NCI-H2081 treated with DMSO at 0.1 percent for 48 hours (cell line): ENCODE results near the gene MAST4.

Source experiments
- DNase-seq: peaks from one replicate; lab custom pipeline; 2025; lab: John Stamatoyannopoulos, UW

Gene MAST4

GRCh38 chr5:67043796-67044511 is 447.8 kb downstream of the MAST4 start:
- no peak for DNase-seq

GRCh38 chr5:67045816-67046740 is 449.9 kb downstream of the MAST4 start:
- DNase-seq: no peak

GRCh38 chr5:67047160-67047559 is 451.0 kb downstream of the MAST4 start:
- DNase-seq: no peak

GRCh38 chr5:67047616-67048015 is 451.4 kb downstream of the MAST4 start:
- DNase-seq: no peak

GRCh38 chr5:67050125-67050524 is 453.9 kb downstream of the MAST4 start:
- no peak for DNase-seq

GRCh38 chr5:67050635-67051034 is 454.4 kb downstream of the MAST4 start:
- no peak for DNase-seq

- no peak for DNase-seq
Measured at GRCh38 chr5:67051164-67051563, 455.0 kb downstream of the MAST4 start.

GRCh38 chr5:67052034-67052433 is 455.8 kb downstream of the MAST4 start:
- DNase-seq: no peak

- DNase-seq: no peak
Measured at GRCh38 chr5:67053229-67053628, 457.0 kb downstream of the MAST4 start.

GRCh38 chr5:67058998-67059743 is 463.0 kb downstream of the MAST4 start:
- no peak for DNase-seq

GRCh38 chr5:67059744-67060490 is 463.7 kb downstream of the MAST4 start:
- no peak for DNase-seq

GRCh38 chr5:67061511-67061910 is 465.3 kb downstream of the MAST4 start:
- no peak for DNase-seq

- DNase-seq: no peak
Measured at GRCh38 chr5:67063055-67063454, 466.9 kb downstream of the MAST4 start.

- DNase-seq: no peak
Measured at GRCh38 chr5:67063791-67064190, 467.6 kb downstream of the MAST4 start.

GRCh38 chr5:67065237-67065636 is 469.0 kb downstream of the MAST4 start:
- no peak for DNase-seq

GRCh38 chr5:67065696-67066095 is 469.5 kb downstream of the MAST4 start:
- no peak for DNase-seq

GRCh38 chr5:67066815-67067214 is 470.6 kb downstream of the MAST4 start:
- DNase-seq: no peak

- no peak for DNase-seq
Measured at GRCh38 chr5:67073045-67073680, 477.0 kb downstream of the MAST4 start.

- no peak for DNase-seq
Measured at GRCh38 chr5:67077296-67077695, 481.1 kb downstream of the MAST4 start.

- no peak for DNase-seq
Measured at GRCh38 chr5:67081261-67081660, 485.1 kb downstream of the MAST4 start.

GRCh38 chr5:67082941-67083340 is 486.7 kb downstream of the MAST4 start:
- no peak for DNase-seq
